ENCODE data around the gene LRRC56. TPM values are rescaled to one million over a fixed set of nuclear protein-coding genes. Genes with fewer than 3 reads are reported as not detected.

The LRRC56 gene
- total and polyA plus RNA-seq, 11 donors, result 0.07 to 0.35 (median 0.20) TPM; not detected in 2

- WGBS, 4 donors, result 81 to 94% (median 92%) methylated on average over 11 to 18 of the region's 18 CpGs
- H3K4me3 ChIP-seq, result no peak overlapping the region
- DNase-seq (peak in 1 of 5 donors; percentile 18), ATAC-seq (no peak)
- peaks cover 0 to 38% (median 16%) of the 10 kb centered on the region in 12 donors for H3K4me1 ChIP-seq
- no peaks in the 10 kb centered on the region for H3K9me3 ChIP-seq
- intact Hi-C loops (cut with DNase I), result no loop called here
- H3K27ac ChIP-seq, result no peak overlapping the region
- no peaks in the 10 kb centered on the region for H3K36me3 ChIP-seq
- H3K27me3 ChIP-seq, result peaks cover 0 to 15% (median 10%) of the 10 kb centered on the region in 9 donors
- TF ChIP-seq, protein P1, sequence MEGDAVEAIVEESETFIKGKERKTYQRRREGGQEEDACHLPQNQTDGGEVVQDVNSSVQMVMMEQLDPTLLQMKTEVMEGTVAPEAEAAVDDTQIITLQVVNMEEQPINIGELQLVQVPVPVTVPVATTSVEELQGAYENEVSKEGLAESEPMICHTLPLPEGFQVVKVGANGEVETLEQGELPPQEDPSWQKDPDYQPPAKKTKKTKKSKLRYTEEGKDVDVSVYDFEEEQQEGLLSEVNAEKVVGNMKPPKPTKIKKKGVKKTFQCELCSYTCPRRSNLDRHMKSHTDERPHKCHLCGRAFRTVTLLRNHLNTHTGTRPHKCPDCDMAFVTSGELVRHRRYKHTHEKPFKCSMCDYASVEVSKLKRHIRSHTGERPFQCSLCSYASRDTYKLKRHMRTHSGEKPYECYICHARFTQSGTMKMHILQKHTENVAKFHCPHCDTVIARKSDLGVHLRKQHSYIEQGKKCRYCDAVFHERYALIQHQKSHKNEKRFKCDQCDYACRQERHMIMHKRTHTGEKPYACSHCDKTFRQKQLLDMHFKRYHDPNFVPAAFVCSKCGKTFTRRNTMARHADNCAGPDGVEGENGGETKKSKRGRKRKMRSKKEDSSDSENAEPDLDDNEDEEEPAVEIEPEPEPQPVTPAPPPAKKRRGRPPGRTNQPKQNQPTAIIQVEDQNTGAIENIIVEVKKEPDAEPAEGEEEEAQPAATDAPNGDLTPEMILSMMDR (IDR thresholded peaks at IDR 0.05), result no peak
- TF ChIP-seq POLR2A (IDR thresholded peaks at IDR 0.05), result no peak
Measured at GRCh38 chr11:563066-563811, 25.9 kb downstream of the LRRC56 start.

DNA sequence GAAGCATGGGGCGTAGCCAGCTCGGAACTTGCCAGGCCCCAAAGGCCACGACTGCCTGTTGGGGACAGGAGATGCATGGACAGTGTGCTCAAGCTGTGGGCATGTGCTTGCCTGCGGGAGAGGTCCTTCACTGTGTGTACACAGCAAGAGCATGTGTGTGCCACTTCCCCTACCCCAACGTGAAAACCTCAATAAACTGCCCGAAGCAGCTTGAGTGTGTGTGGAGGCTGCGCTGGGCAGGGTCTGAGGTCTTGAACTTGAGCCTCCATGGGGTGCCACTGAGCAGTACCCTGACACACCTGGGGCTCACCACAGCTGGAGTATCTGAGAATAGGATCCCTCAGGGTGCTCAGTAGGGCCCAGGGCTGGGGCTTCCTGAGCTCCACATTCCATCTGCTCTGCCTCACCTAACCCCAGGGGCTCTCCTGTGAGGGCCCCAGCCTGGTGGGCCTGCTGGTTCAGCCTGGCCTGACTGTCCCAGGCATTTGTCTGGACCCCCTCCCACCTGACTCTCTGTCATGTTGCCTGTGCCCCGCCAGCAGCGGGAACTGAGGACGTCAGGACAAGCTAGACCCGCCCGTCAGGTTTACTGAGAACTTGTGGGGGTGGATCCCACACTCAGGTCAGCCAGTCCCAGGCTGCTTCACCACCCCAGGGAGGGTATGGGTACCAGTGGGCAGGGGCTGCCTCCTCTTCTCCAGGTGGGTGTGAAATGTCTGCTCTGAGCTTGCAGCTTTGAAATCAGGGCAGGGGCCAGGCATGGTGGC is 26.7 kb downstream of the LRRC56 start:
- Histone ChIP-seq H3K27me3 (peaks cover 0 to 8% (median 4%) of the 10 kb centered on the region in 9 donors), H3K4me1 (peaks cover 0 to 40% (median 17%) of the 10 kb centered on the region in 12 donors), H3K36me3 (no peaks in the 10 kb centered on the region), H3K27ac (no peak overlapping the region), H3K9me3 (no peaks in the 10 kb centered on the region), H3K4me3 (no peak overlapping the region)
- 88 to 89% (median 89%) methylated on average over 8 to 12 of the region's 12 CpGs for WGBS, 4 donors
- intact Hi-C loops (cut with DNase I), result no loop called here
- peak in 1 of 5 donors; percentile 54 for DNase-seq
- TF ChIP-seq, protein P1 (IDR thresholded peaks at IDR 0.05), result no peak
- TF ChIP-seq POLR2A (IDR thresholded peaks at IDR 0.05), result no peak
- ATAC-seq, result no peak

DNA sequence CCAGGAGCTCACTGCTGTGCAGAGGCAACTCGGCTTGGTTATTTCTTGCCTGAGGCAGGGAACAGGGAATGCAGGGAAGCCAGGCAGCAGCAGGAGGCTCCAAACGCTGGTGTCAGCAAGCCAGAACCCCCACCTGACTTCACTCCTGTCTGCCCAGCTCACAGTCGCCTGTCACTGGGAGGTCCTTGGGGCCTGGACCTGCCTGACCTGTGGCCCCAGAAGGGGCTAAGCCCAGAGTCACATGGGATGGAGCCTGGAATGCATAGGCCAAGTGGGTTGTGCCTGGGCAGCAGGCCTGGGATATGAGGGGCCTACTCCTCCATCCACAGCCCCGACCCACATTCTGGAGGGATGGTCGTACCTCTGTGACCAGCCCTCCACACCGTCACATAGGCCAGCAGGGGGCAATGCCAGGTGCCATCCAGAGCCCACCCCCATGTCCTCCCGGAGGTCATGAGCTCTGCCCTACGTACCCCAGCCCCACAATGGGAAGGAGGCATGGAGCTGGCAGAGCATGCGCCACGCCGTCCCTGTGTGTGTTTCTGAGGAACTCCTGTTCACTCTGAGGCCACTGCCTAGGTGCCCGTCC is 28.7 kb downstream of the LRRC56 start:
- no peaks in the 10 kb centered on the region for H3K27me3 ChIP-seq
- no peak overlapping the region for H3K4me3 ChIP-seq
- ATAC-seq (no peak), DNase-seq (no peak)
- intact Hi-C loops (cut with DNase I), result loop anchor here in 1 of 10 donors (5.0 kb wide), 1 partner anchor 131 kb away; the partner anchor contains the start of genes DEAF1 and TMEM80
- WGBS, 4 donors, result 83 to 96% (median 85%) methylated on average over 5 to 12 of the region's 12 CpGs
- no peak overlapping the region for H3K27ac ChIP-seq
- H3K36me3 ChIP-seq, result no peaks in the 10 kb centered on the region
- H3K4me1 ChIP-seq, result peaks cover 0 to 39% (median 20%) of the 10 kb centered on the region in 12 donors
- no peak for TF ChIP-seq POLR2A (IDR thresholded peaks at IDR 0.05)
- TF ChIP-seq, protein P1 (IDR thresholded peaks at IDR 0.05), result no peak
- no peaks in the 10 kb centered on the region for H3K9me3 ChIP-seq

All from heart left ventricle (tissue), 16 donors.